ENCODE results near the gene TSC22D1.
"Not testable (repeated sequence)": the region's sequence is repeated elsewhere in the genome, so short reads cannot be mapped to it uniquely, and the experiment has no call there.

TSC22D1 gene

GRCh38 chr13:44459674-44460073 is 116.5 kb downstream of the TSC22D1 start:
- Mint-ChIP-seq H3K27me3 (no peaks in the 10 kb centered on the region), H3K27ac (no peak overlapping the region)

GRCh38 chr13:44458313-44458975 is 117.7 kb downstream of the TSC22D1 start:
- Mint-ChIP-seq H3K36me3 (peaks cover 3% of the 10 kb centered on the region), H3K9me3 (ENCODE audit: low read depth) (no peaks in the 10 kb centered on the region), H3K4me1 (ENCODE audit: low read depth) (peaks cover 7% of the 10 kb centered on the region), H3K4me3 (no peak overlapping the region), H3K27ac (no peak overlapping the region), H3K27me3 (no peaks in the 10 kb centered on the region)

More at GRCh38 chr13:44459674-44460073, 116.5 kb downstream of the TSC22D1 start:
- Mint-ChIP-seq H3K4me1 (ENCODE audit: low read depth) (peaks cover 7% of the 10 kb centered on the region), H3K36me3 (peaks cover 3% of the 10 kb centered on the region), H3K9me3 (ENCODE audit: low read depth) (no peaks in the 10 kb centered on the region), H3K4me3 (no peak overlapping the region)

- not testable (repeated sequence) for H3K4me3 Mint-ChIP-seq; H3K36me3 Mint-ChIP-seq; H3K9me3 Mint-ChIP-seq (ENCODE audit: low read depth); H3K4me1 Mint-ChIP-seq (ENCODE audit: low read depth); H3K27me3 Mint-ChIP-seq; H3K27ac Mint-ChIP-seq
Observed at GRCh38 chr13:44456212-44456611, 119.9 kb downstream of the TSC22D1 start.

- Mint-ChIP-seq H3K4me3 (no peak overlapping the region), H3K9me3 (ENCODE audit: low read depth) (no peaks in the 10 kb centered on the region), H3K27me3 (no peaks in the 10 kb centered on the region), H3K36me3 (peaks cover 3% of the 10 kb centered on the region), H3K4me1 (ENCODE audit: low read depth) (peaks cover 7% of the 10 kb centered on the region), H3K27ac (no peak overlapping the region)
Observed at GRCh38 chr13:44455769-44456168, 120.4 kb downstream of the TSC22D1 start.

GRCh38 chr13:44453881-44454280 is 122.2 kb downstream of the TSC22D1 start:
- peaks cover 7% of the 10 kb centered on the region for H3K4me1 Mint-ChIP-seq (ENCODE audit: low read depth)
- H3K27me3 Mint-ChIP-seq: no peaks in the 10 kb centered on the region
- no peak overlapping the region for H3K4me3 Mint-ChIP-seq
- H3K27ac Mint-ChIP-seq: no peak overlapping the region
- peaks cover 3% of the 10 kb centered on the region for H3K36me3 Mint-ChIP-seq
- H3K9me3 Mint-ChIP-seq (ENCODE audit: low read depth): no peaks in the 10 kb centered on the region

- Mint-ChIP-seq H3K9me3 (ENCODE audit: low read depth) (no peaks in the 10 kb centered on the region), H3K36me3 (peaks cover 3% of the 10 kb centered on the region)
Observed at GRCh38 chr13:44453069-44453468, 123.1 kb downstream of the TSC22D1 start.

GRCh38 chr13:44452418-44452817 is 123.7 kb downstream of the TSC22D1 start:
- Mint-ChIP-seq H3K9me3 (ENCODE audit: low read depth) (no peaks in the 10 kb centered on the region), H3K27ac (no peak overlapping the region), H3K4me3 (no peak overlapping the region), H3K4me1 (ENCODE audit: low read depth) (peaks cover 1% of the 10 kb centered on the region), H3K36me3 (peaks cover 3% of the 10 kb centered on the region), H3K27me3 (no peaks in the 10 kb centered on the region)

More at GRCh38 chr13:44453069-44453468, 123.1 kb downstream of the TSC22D1 start:
- Mint-ChIP-seq H3K4me3 (no peak overlapping the region), H3K27me3 (no peaks in the 10 kb centered on the region), H3K27ac (no peak overlapping the region), H3K4me1 (ENCODE audit: low read depth) (peaks cover 5% of the 10 kb centered on the region)

- Mint-ChIP-seq H3K4me1 (ENCODE audit: low read depth) (peaks cover 1% of the 10 kb centered on the region), H3K9me3 (ENCODE audit: low read depth) (no peaks in the 10 kb centered on the region), H3K36me3 (peaks cover 2% of the 10 kb centered on the region), H3K4me3 (no peak overlapping the region), H3K27ac (no peak overlapping the region), H3K27me3 (no peaks in the 10 kb centered on the region)
Observed at GRCh38 chr13:44451651-44452050, 124.5 kb downstream of the TSC22D1 start.

- Mint-ChIP-seq H3K36me3 (no peaks in the 10 kb centered on the region), H3K27me3 (no peaks in the 10 kb centered on the region), H3K27ac (no peak overlapping the region), H3K9me3 (ENCODE audit: low read depth) (no peaks in the 10 kb centered on the region), H3K4me3 (no peak overlapping the region), H3K4me1 (ENCODE audit: low read depth) (no peaks in the 10 kb centered on the region)
Observed at GRCh38 chr13:44451126-44451525, 125.0 kb downstream of the TSC22D1 start.

GRCh38 chr13:44449999-44450821 is 125.9 kb downstream of the TSC22D1 start:
- H3K27ac Mint-ChIP-seq: no peak overlapping the region
- no peaks in the 10 kb centered on the region for H3K4me1 Mint-ChIP-seq (ENCODE audit: low read depth)
- no peaks in the 10 kb centered on the region for H3K9me3 Mint-ChIP-seq (ENCODE audit: low read depth)

GRCh38 chr13:44448875-44449274 is 127.3 kb downstream of the TSC22D1 start:
- Mint-ChIP-seq H3K36me3 (no peaks in the 10 kb centered on the region), H3K27me3 (no peaks in the 10 kb centered on the region), H3K4me3 (no peak overlapping the region), H3K27ac (no peak overlapping the region), H3K9me3 (ENCODE audit: low read depth) (no peaks in the 10 kb centered on the region), H3K4me1 (ENCODE audit: low read depth) (no peaks in the 10 kb centered on the region)

More at GRCh38 chr13:44449999-44450821, 125.9 kb downstream of the TSC22D1 start:
- Mint-ChIP-seq H3K36me3 (no peaks in the 10 kb centered on the region), H3K27me3 (no peaks in the 10 kb centered on the region), H3K4me3 (no peak overlapping the region)

GRCh38 chr13:44448373-44448772 is 127.8 kb downstream of the TSC22D1 start:
- Mint-ChIP-seq H3K27ac (no peak overlapping the region), H3K27me3 (no peaks in the 10 kb centered on the region), H3K9me3 (ENCODE audit: low read depth) (no peaks in the 10 kb centered on the region), H3K36me3 (no peaks in the 10 kb centered on the region), H3K4me3 (no peak overlapping the region), H3K4me1 (ENCODE audit: low read depth) (no peaks in the 10 kb centered on the region)

GRCh38 chr13:44447783-44448321 is 128.3 kb downstream of the TSC22D1 start:
- Mint-ChIP-seq H3K27me3 (no peaks in the 10 kb centered on the region), H3K36me3 (no peaks in the 10 kb centered on the region)

GRCh38 chr13:44440046-44440608 is 136.0 kb downstream of the TSC22D1 start:
- peaks cover 23% of the 10 kb centered on the region for H3K4me1 Mint-ChIP-seq (ENCODE audit: low read depth)

More at GRCh38 chr13:44447783-44448321, 128.3 kb downstream of the TSC22D1 start:
- H3K4me1 Mint-ChIP-seq (ENCODE audit: low read depth): no peaks in the 10 kb centered on the region
- no peaks in the 10 kb centered on the region for H3K9me3 Mint-ChIP-seq (ENCODE audit: low read depth)
- H3K27ac Mint-ChIP-seq: no peak overlapping the region
- H3K4me3 Mint-ChIP-seq: no peak overlapping the region

GRCh38 chr13:44439452-44440024 is 136.6 kb downstream of the TSC22D1 start:
- peaks cover 26% of the 10 kb centered on the region for H3K4me1 Mint-ChIP-seq (ENCODE audit: low read depth)
- H3K27ac Mint-ChIP-seq: no peak overlapping the region
- H3K9me3 Mint-ChIP-seq (ENCODE audit: low read depth): no peaks in the 10 kb centered on the region
- no peaks in the 10 kb centered on the region for H3K36me3 Mint-ChIP-seq
- H3K27me3 Mint-ChIP-seq: no peaks in the 10 kb centered on the region
- no peak overlapping the region for H3K4me3 Mint-ChIP-seq

More at GRCh38 chr13:44440046-44440608, 136.0 kb downstream of the TSC22D1 start:
- no peak overlapping the region for H3K27ac Mint-ChIP-seq
- H3K27me3 Mint-ChIP-seq: no peaks in the 10 kb centered on the region
- no peaks in the 10 kb centered on the region for H3K36me3 Mint-ChIP-seq
- no peak overlapping the region for H3K4me3 Mint-ChIP-seq
- no peaks in the 10 kb centered on the region for H3K9me3 Mint-ChIP-seq (ENCODE audit: low read depth)

Data from activated naive CD8-positive, alpha-beta T cell (primary cell).